Smooth muscle cell (in vitro differentiated cells): ENCODE measurements around the gene CREB1. TPM values are rescaled to one million over a fixed set of nuclear protein-coding genes. Genes with fewer than 3 reads are reported as not detected.

Experiments used
- DNase-seq: peaks from one replicate; lab custom pipeline; 2025; ENCODE audit not compliant: unreplicated experiment; lab: John Stamatoyannopoulos, UW
- H2AFZ ChIP-seq: fragments of 200-600 bp; sonication (generic); 2 replicates; pipeline ENCODE4 v1.6.0; 2016; ENCODE audit warnings: antibody characterized with exemption, low read depth, mild to moderate bottlenecking
- H3F3A ChIP-seq: fragments of 200-600 bp; sonication (generic); 2 replicates; pipeline ENCODE4 v1.6.0; 2017; ENCODE audit warnings: antibody characterized with exemption, low read depth
- H3K27ac ChIP-seq: fragments of 200-600 bp; sonication (generic); 2 replicates; pipeline ENCODE4 v1.5.1; 2016; ENCODE audit warnings: low read depth, mild to moderate bottlenecking
- H3K27me3 ChIP-seq: fragments of 200-600 bp; sonication (generic); 2 replicates; pipeline ENCODE4 v1.6.1; 2016; ENCODE audit warnings: low read depth, mild to moderate bottlenecking
- H3K36me3 ChIP-seq: fragments of 200-600 bp; sonication (generic); 2 replicates; pipeline ENCODE4 v1.5.1; 2016; ENCODE audit warnings: low read depth
- H3K4me1 ChIP-seq: fragments of 200-600 bp; sonication (generic); 2 replicates; pipeline ENCODE4 v1.5.1; 2016; ENCODE audit warnings: low read depth
- H3K4me2 ChIP-seq: fragments of 200-600 bp; sonication (generic); 2 replicates; pipeline ENCODE4 v1.6.0; 2016; ENCODE audit warnings: mild to moderate bottlenecking
- H3K4me3 ChIP-seq: fragments of 200-600 bp; sonication (generic); 2 replicates; pipeline ENCODE4 v1.5.1; 2016; ENCODE audit warnings: mild to moderate bottlenecking
- H3K79me2 ChIP-seq: fragments of 200-600 bp; sonication (generic); 2 replicates; pipeline ENCODE4 v1.6.0; 2016; ENCODE audit warnings: low read depth, mild to moderate bottlenecking
- H3K9ac ChIP-seq: fragments of 200-600 bp; sonication (generic); 2 replicates; pipeline ENCODE4 v1.6.0; 2016; ENCODE audit warnings: low read depth
- H3K9me3 ChIP-seq: fragments of 200-600 bp; sonication (generic); replicated peaks from 2 replicates; pipeline ENCODE4 v1.5.1; 2016; ENCODE audit warnings: low read depth
- H4K20me1 ChIP-seq: fragments of 200-600 bp; sonication (generic); 2 replicates; pipeline ENCODE4 v1.6.0; 2016; ENCODE audit warnings: low read depth
- CTCF ChIP-seq: fragments of 200-600 bp; sonication (generic); IDR thresholded peaks from 2 replicates; pipeline ENCODE4 v1.5.1; 2017; ENCODE audit warnings: borderline replicate concordance, mild to moderate bottlenecking, antibody characterized with exemption; ENCODE audit not compliant: insufficient read depth, poor library complexity, severe bottlenecking
- WGBS: methylation state at CpG from one replicate; pipeline ENCODE4 v1.1.7; 2016; ENCODE audit warnings: low lambda C conversion rate; 5-methylcytosine and 5-hydroxymethylcytosine counted together
- polyA plus RNA-seq: library from polyadenylated mRNA; unstranded; fragments of >200 nt; fragmentation: Nextera tagmentation; extraction: Ambion mirVana; gene quantifications from 2 replicates; pipeline ENCODE4 v1.2.1, GENCODE V29; 2016
- total RNA-seq: library from RNA; depleted of rRNA; stranded (reverse); fragments of >200 nt; gene quantifications from 2 replicates; pipeline ENCODE4 v1.2.3, GENCODE V29; 2014

Gene CREB1
- total and polyA plus RNA-seq, 2 experiments from 2014 or later, result 19.0 to 67.6 TPM

GRCh38 chr2:207503234-207503633 lies 26.5 kb upstream of the CREB1 start:
- Histone ChIP-seq H3K79me2 (no peaks in the 10 kb centered on the region), H3K4me2 (no peak overlapping the region), H4K20me1 (no peaks in the 10 kb centered on the region), H3K4me3 (no peak overlapping the region), H2AFZ (no peak overlapping the region), H3F3A (peaks cover 17% of the 10 kb centered on the region), H3K27ac (peak overlapping the region; percentile 86), H3K9me3 (no peaks in the 10 kb centered on the region), H3K27me3 (no peaks in the 10 kb centered on the region), H3K4me1 (peaks cover 43% of the 10 kb centered on the region), H3K9ac (no peak overlapping the region), H3K36me3 (no peaks in the 10 kb centered on the region)
- no peak for TF ChIP-seq CTCF
- DNase-seq, result no peak
- 74% methylated on average over 5 of the region's 5 CpGs for WGBS

- peak overlapping the region; percentile 86 for H3K27ac ChIP-seq
- TF ChIP-seq CTCF, result no peak
- no peaks in the 10 kb centered on the region for H4K20me1 ChIP-seq
- DNase-seq, result no peak
- H3K36me3 ChIP-seq, result no peaks in the 10 kb centered on the region
- no peaks in the 10 kb centered on the region for H3K9me3 ChIP-seq
- H3K4me2 ChIP-seq, result peak overlapping the region; percentile 53
- H2AFZ ChIP-seq, result no peak overlapping the region
- H3K9ac ChIP-seq, result peak overlapping the region; percentile 25
- no peak overlapping the region for H3K4me3 ChIP-seq
- H3K27me3 ChIP-seq, result no peaks in the 10 kb centered on the region
- peaks cover 17% of the 10 kb centered on the region for H3F3A ChIP-seq
- WGBS, result 31% methylated on average over 11 of the region's 11 CpGs
- H3K4me1 ChIP-seq, result peaks cover 43% of the 10 kb centered on the region
- H3K79me2 ChIP-seq, result no peaks in the 10 kb centered on the region
Measured at GRCh38 chr2:207504513-207505170, 25.1 kb upstream of the CREB1 start.

GRCh38 chr2:207505171-207505570 lies 24.6 kb upstream of the CREB1 start:
- Histone ChIP-seq H2AFZ (no peak overlapping the region), H3K4me1 (peaks cover 43% of the 10 kb centered on the region), H3K4me3 (no peak overlapping the region), H3K27ac (peak overlapping the region; percentile 86), H3F3A (peaks cover 17% of the 10 kb centered on the region), H3K36me3 (no peaks in the 10 kb centered on the region), H3K9ac (peak overlapping the region; percentile 58), H3K79me2 (no peaks in the 10 kb centered on the region), H3K9me3 (no peaks in the 10 kb centered on the region), H4K20me1 (no peaks in the 10 kb centered on the region), H3K27me3 (no peaks in the 10 kb centered on the region), H3K4me2 (peak overlapping the region; percentile 53)
- 71% methylated on average over 3 of the region's 3 CpGs for WGBS
- TF ChIP-seq CTCF, result no peak
- DNase-seq, result no peak

GRCh38 chr2:207505728-207506127 lies 24.0 kb upstream of the CREB1 start:
- H3K27ac ChIP-seq, result peak overlapping the region; percentile 86
- no peaks in the 10 kb centered on the region for H3K27me3 ChIP-seq
- H3K4me3 ChIP-seq, result no peak overlapping the region
- H2AFZ ChIP-seq, result no peak overlapping the region
- no peaks in the 10 kb centered on the region for H3K36me3 ChIP-seq
- H3F3A ChIP-seq, result peaks cover 17% of the 10 kb centered on the region
- 9% methylated on average over 1 of the region's 1 CpG for WGBS
- no peak for TF ChIP-seq CTCF
- H3K9me3 ChIP-seq, result no peaks in the 10 kb centered on the region
- no peak for DNase-seq
- peak overlapping the region; percentile 53 for H3K4me2 ChIP-seq
- H3K9ac ChIP-seq, result peak overlapping the region; percentile 58
- no peaks in the 10 kb centered on the region for H3K79me2 ChIP-seq
- H4K20me1 ChIP-seq, result no peaks in the 10 kb centered on the region
- peaks cover 43% of the 10 kb centered on the region for H3K4me1 ChIP-seq
